Adrenal gland (tissue), 12 donors: ENCODE results near the gene RPL3. TPM values are rescaled to one million over a fixed set of nuclear protein-coding genes. Genes with fewer than 3 reads are reported as not detected.

Source experiments
- DNase-seq, 7 donors: peaks; one replicate each; pipeline ENCODE4 v3.0.0-alpha.2; 2019 to 2020
- H3K27ac ChIP-seq, 5 donors: fragments of 200-600 bp; sonication (generic) in 4 of 5; 1 replicate in 3 of 5; 2 replicates in 2 of 5; pipeline versions ENCODE4 v1.5.1 to v1.8.0; 2016 to 2020; ENCODE audit warnings: mild to moderate bottlenecking in 1 of 5
- H3K27me3 ChIP-seq: fragments of 200-600 bp; 2 replicates; pipeline ENCODE4 v1.8.0; 2021
- H3K36me3 ChIP-seq, 2 donors: fragments of 200-600 bp; replicated peaks in 1 of 2; 1 replicate in 1 of 2; 2 replicates in 1 of 2; pipeline versions ENCODE4 v1.5.1 to v1.8.0; 2018 to 2022
- H3K4me1 ChIP-seq, 2 donors: fragments of 200-600 bp; replicated peaks in 1 of 2; 1 replicate in 1 of 2; 2 replicates in 1 of 2; pipeline versions ENCODE4 v1.5.1 to v1.8.0; 2018 to 2021
- H3K4me3 ChIP-seq, 4 donors: fragments of 200-600 bp; sonication (generic) in 3 of 4; one replicate each; pipeline ENCODE4 v1.5.1; 2016 to 2018
- H3K9me3 ChIP-seq, 3 donors: fragments of 200-600 bp; sonication (generic) in 1 of 3; replicated peaks in 1 of 3; 1 replicate in 2 of 3; 2 replicates in 1 of 3; pipeline versions ENCODE4 v1.5.1 to v1.8.0; 2016 to 2021
- CTCF ChIP-seq, 6 experiments: fragments of 450-650 bp in 4 of 6; fragments of 200-600 bp in 2 of 6; sonication (generic) in 1 of 6; IDR thresholded peaks; 1 replicate in 5 of 6; 2 replicates in 1 of 6; pipeline versions ENCODE4 v1.5.1 to v1.8.0; 2016 to 2021; ENCODE audit warnings: antibody characterized with exemption in 6 of 6, mild to moderate bottlenecking in 2 of 6, moderate library complexity in 1 of 6
- POLR2A ChIP-seq, 2 donors: fragments of 450-650 bp; IDR thresholded peaks; one replicate each; pipeline ENCODE4 v1.6.1; 2017; ENCODE audit warnings: antibody characterized with exemption in 2 of 2, mild to moderate bottlenecking in 2 of 2, moderate library complexity in 1 of 2
- WGBS, 4 donors: extraction: QIAGEN DNeasy Blood & Tissue Kit in 2 of 4; methylation state at CpG; one replicate each; pipeline versions ENCODE4 v1.1.5 to v1.1.7; 2013 to 2017; 5-methylcytosine and 5-hydroxymethylcytosine counted together
- intact Hi-C, 2 donors: fragments of 100-400 bp; cut with DNase I; formaldehyde crosslinking; loops; one replicate each; pipeline versions ENCODE4 v1.14.1 to v1.15.0; 2022 to 2023
- polyA plus RNA-seq, 3 donors: library from polyadenylated mRNA; stranded (reverse); fragments of 200-250 nt in 2 of 3; fragments of 350-450 nt in 1 of 3; fragmentation: Illumina TruSeq in 1 of 3; extraction: RNeasy Lipid Tissue Mini Kit (QIAGEN cat#74804) in 1 of 3; gene quantifications; one replicate each; pipeline ENCODE4 v1.2.3, GENCODE V29; 2013 to 2014
- total RNA-seq, 9 donors: library from RNA; depleted of rRNA in 4 of 9; stranded (reverse); fragments of >200 nt in 4 of 9; fragments of 120-200 nt in 1 of 9; fragmentation: NEBNext Ultra II Directional in 1 of 9; extraction: Animal tissue kit (Norgen Biotek cat#: 25700) in 1 of 9; gene quantifications; one replicate each; pipeline versions ENCODE4 v1.1.0 to v1.2.4, GENCODE V29; 2013 to 2023
- donor health status: healthy with polysubstance abuse.
- donor health status: Bipolar disorder and iron deficiency.
- donor health status: DM: yes; HTN: yes; CAD: no.
- donor health status: DM: no; HTN: no; CAD: no.
- donor health status: DM: no; HTN: no; CAD: no.
- donor health status: DM: yes; HTN: yes; CAD: no.

RPL3 gene
- total and polyA plus RNA-seq, 12 donors, result 1,374 to 2,713 (median 1,954) TPM

GRCh38 chr22:39282645-39283321, 36.6 kb downstream of the RPL3 start:
- no peaks in the 10 kb centered on the region for H3K27me3 ChIP-seq
- WGBS, 4 donors, result 69 to 80% (median 75%) methylated on average over 3 to 9 of the region's 9 CpGs
- H3K4me1 ChIP-seq, result peaks cover 7 to 17% of the 10 kb centered on the region in 2 donors
- no peak for TF ChIP-seq POLR2A (IDR thresholded peaks at IDR 0.05)
- TF ChIP-seq CTCF (IDR thresholded peaks at IDR 0.05), result no peak
- H3K4me3 ChIP-seq, result no peak overlapping the region
- H3K36me3 ChIP-seq, result no peaks in the 10 kb centered on the region
- peak in 4 of 7 donors; percentile 42 to 65 (median 42) for DNase-seq
- intact Hi-C loops, result no loop called here
- H3K27ac ChIP-seq, result peak overlapping the region in 4 of 5 donors; percentile 30 to 77 (median 53)
- H3K9me3 ChIP-seq, result no peaks in the 10 kb centered on the region

DNA sequence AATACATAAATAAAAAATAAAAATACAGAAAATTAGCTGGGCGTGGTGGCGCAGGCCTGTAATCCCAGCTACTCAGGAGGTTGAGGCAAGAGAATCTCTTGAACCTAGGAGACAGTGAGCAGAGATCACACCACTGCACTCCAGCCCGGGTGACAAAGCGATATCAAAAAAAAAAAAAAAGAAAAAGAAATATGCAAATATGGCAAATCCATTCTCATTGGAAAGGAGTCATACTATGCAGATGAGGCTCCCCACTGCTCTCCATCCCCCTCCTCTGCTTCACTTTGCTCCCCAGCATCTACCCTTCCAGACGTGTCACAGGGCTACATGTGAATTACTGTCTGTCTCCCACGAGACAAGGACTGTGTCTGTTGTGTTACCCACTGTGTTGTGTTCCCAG, 38.3 kb downstream of the RPL3 start:
- Histone ChIP-seq H3K4me1 (peaks cover 7 to 17% of the 10 kb centered on the region in 2 donors), H3K4me3 (no peak overlapping the region), H3K9me3 (no peaks in the 10 kb centered on the region), H3K27me3 (no peaks in the 10 kb centered on the region), H3K27ac (no peak overlapping the region), H3K36me3 (no peaks in the 10 kb centered on the region)
- intact Hi-C loops, result no loop called here
- 86 to 94% (median 89%) methylated on average over 6 of the region's 6 CpGs for WGBS, 4 donors
- DNase-seq, result no peak
- TF ChIP-seq CTCF (IDR thresholded peaks at IDR 0.05), result no peak
- no peak for TF ChIP-seq POLR2A (IDR thresholded peaks at IDR 0.05)

DNA sequence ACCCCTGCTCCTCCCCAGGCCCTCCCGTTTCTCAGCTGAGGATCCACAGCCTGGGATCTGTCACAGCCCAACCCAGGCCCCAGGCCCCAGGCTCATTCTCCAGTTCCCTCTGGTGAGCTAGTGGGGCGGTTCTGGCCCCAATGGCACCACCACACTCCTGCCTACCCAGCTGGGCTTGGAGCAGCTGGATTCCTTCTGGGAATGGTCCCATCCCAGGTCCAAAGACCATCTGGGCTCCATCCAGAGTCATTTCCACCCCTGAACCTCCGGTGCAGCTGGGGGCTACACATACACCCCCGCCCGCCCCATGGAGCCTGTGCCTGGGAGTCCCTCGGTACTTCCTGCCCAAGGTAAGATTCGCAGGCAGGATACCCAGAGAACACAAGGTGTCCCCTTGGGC, 39.2 kb downstream of the RPL3 start:
- Histone ChIP-seq H3K27me3 (no peaks in the 10 kb centered on the region), H3K9me3 (no peaks in the 10 kb centered on the region), H3K4me1 (peaks cover 7 to 17% of the 10 kb centered on the region in 2 donors), H3K4me3 (no peak overlapping the region), H3K27ac (no peak overlapping the region), H3K36me3 (no peaks in the 10 kb centered on the region)
- 86 to 100% (median 88%) methylated on average over 4 to 7 of the region's 7 CpGs for WGBS, 4 donors
- intact Hi-C loops, result no loop called here
- TF ChIP-seq POLR2A (IDR thresholded peaks at IDR 0.05) (no peak), CTCF (IDR thresholded peaks at IDR 0.05) (no peak)
- DNase-seq, result no peak

DNA sequence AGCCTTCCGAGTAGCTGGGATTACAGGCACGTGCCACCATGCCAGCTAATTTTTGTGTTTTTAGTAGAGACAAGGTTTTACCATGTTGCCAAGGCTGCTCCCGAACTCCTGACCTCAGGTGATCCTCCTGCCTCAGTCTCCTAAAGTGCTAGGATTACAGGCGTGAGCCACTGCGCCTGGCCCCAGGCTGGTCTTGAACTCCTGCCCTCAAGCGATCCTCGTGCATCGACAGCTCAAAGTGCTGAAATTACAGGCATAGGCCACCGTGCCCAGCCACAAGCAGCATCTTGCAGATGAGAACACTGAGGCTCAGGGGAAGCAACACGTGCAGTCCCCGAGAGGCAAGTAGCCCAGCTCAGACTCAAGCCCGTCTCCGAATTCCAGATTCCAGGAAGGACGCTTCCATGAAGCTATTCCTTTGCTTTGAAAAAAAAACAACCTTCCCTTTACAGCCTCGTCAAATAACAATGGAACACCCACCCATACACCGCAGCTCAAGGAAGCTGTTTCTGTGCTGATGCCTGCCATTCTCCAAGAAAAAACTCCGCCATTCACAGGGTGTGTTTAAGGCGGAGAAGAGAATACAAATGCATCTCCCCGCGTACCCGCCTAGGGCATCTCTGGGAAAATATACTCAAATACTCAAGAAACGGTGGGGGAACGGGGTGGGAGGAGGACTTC, 40.1 kb downstream of the RPL3 start:
- DNase-seq, result no peak
- no peaks in the 10 kb centered on the region for H3K27me3 ChIP-seq
- H3K27ac ChIP-seq, result no peak overlapping the region
- WGBS, 4 donors, result 71 to 80% (median 74%) methylated on average over 17 to 23 of the region's 23 CpGs
- intact Hi-C loops, result no loop called here
- no peaks in the 10 kb centered on the region for H3K9me3 ChIP-seq
- H3K36me3 ChIP-seq, result no peaks in the 10 kb centered on the region
- H3K4me1 ChIP-seq, result peaks cover 7 to 17% of the 10 kb centered on the region in 2 donors
- TF ChIP-seq POLR2A (IDR thresholded peaks at IDR 0.05) (no peak), CTCF (IDR thresholded peaks at IDR 0.05) (no peak)
- H3K4me3 ChIP-seq, result no peak overlapping the region
